Measurements from ENCODE around the gene UNC93B1.
"Not testable (repeated sequence)": the region's sequence is repeated elsewhere in the genome, so short reads cannot be mapped to it uniquely, and the experiment has no call there.

The UNC93B1 gene

GRCh38 chr11:67996051-67996450 lies 7.8 kb downstream of the UNC93B1 start:
- Mint-ChIP-seq H3K4me1 (peaks cover 25% of the 10 kb centered on the region), H3K27ac (no peak overlapping the region), H3K4me3 (no peak overlapping the region), H3K27me3 (peaks cover 1% of the 10 kb centered on the region), H3K36me3 (peaks cover 2% of the 10 kb centered on the region), H3K9me3 (no peaks in the 10 kb centered on the region)

- peaks cover 25% of the 10 kb centered on the region for H3K4me1 Mint-ChIP-seq
- not testable (repeated sequence) for H3K27me3 Mint-ChIP-seq, H3K4me3 Mint-ChIP-seq, H3K9me3 Mint-ChIP-seq, H3K36me3 Mint-ChIP-seq, H3K27ac Mint-ChIP-seq
These were observed 8.3 kb downstream of the UNC93B1 start for GRCh38 chr11:67995579-67995978.

GRCh38 chr11:67995129-67995528 lies 8.8 kb downstream of the UNC93B1 start:
- not testable (repeated sequence) for H3K9me3 Mint-ChIP-seq, H3K27ac Mint-ChIP-seq, H3K36me3 Mint-ChIP-seq, H3K4me3 Mint-ChIP-seq, H3K27me3 Mint-ChIP-seq
- peaks cover 25% of the 10 kb centered on the region for H3K4me1 Mint-ChIP-seq

- not testable (repeated sequence) for H3K9me3 Mint-ChIP-seq, H3K27me3 Mint-ChIP-seq, H3K4me3 Mint-ChIP-seq, H3K36me3 Mint-ChIP-seq, H3K27ac Mint-ChIP-seq
- peaks cover 25% of the 10 kb centered on the region for H3K4me1 Mint-ChIP-seq
These were observed 9.5 kb downstream of the UNC93B1 start for GRCh38 chr11:67994387-67994786.

- peaks cover 25% of the 10 kb centered on the region for H3K4me1 Mint-ChIP-seq
- not testable (repeated sequence) for H3K27ac Mint-ChIP-seq, H3K27me3 Mint-ChIP-seq, H3K4me3 Mint-ChIP-seq, H3K36me3 Mint-ChIP-seq, H3K9me3 Mint-ChIP-seq
These were observed 10.1 kb downstream of the UNC93B1 start for GRCh38 chr11:67993821-67994220.

- H3K27me3 Mint-ChIP-seq, H3K9me3 Mint-ChIP-seq, H3K36me3 Mint-ChIP-seq, H3K27ac Mint-ChIP-seq, H3K4me1 Mint-ChIP-seq, H3K4me3 Mint-ChIP-seq: not testable (repeated sequence)
These were observed 12.4 kb downstream of the UNC93B1 start for GRCh38 chr11:67991347-67992121.

- H3K4me1 Mint-ChIP-seq, H3K27me3 Mint-ChIP-seq, H3K36me3 Mint-ChIP-seq, H3K9me3 Mint-ChIP-seq, H3K4me3 Mint-ChIP-seq, H3K27ac Mint-ChIP-seq: not testable (repeated sequence)
These were observed 13.2 kb downstream of the UNC93B1 start for GRCh38 chr11:67990546-67991346.

GRCh38 chr11:67985302-67985701 lies 18.6 kb downstream of the UNC93B1 start:
- H3K36me3 Mint-ChIP-seq, H3K9me3 Mint-ChIP-seq, H3K4me1 Mint-ChIP-seq, H3K4me3 Mint-ChIP-seq, H3K27ac Mint-ChIP-seq, H3K27me3 Mint-ChIP-seq: not testable (repeated sequence)

GRCh38 chr11:67983951-67984350 lies 19.9 kb downstream of the UNC93B1 start:
- Mint-ChIP-seq H3K4me3 (no peak overlapping the region), H3K36me3 (no peaks in the 10 kb centered on the region), H3K4me1 (no peaks in the 10 kb centered on the region), H3K27ac (no peak overlapping the region), H3K9me3 (no peaks in the 10 kb centered on the region), H3K27me3 (no peaks in the 10 kb centered on the region)

GRCh38 chr11:67982255-67982857 lies 21.5 kb downstream of the UNC93B1 start:
- not testable (repeated sequence) for H3K4me1 Mint-ChIP-seq, H3K27me3 Mint-ChIP-seq, H3K4me3 Mint-ChIP-seq, H3K9me3 Mint-ChIP-seq, H3K36me3 Mint-ChIP-seq, H3K27ac Mint-ChIP-seq

- not testable (repeated sequence) for H3K4me3 Mint-ChIP-seq, H3K27ac Mint-ChIP-seq, H3K27me3 Mint-ChIP-seq, H3K36me3 Mint-ChIP-seq, H3K4me1 Mint-ChIP-seq, H3K9me3 Mint-ChIP-seq
These were observed 22.7 kb downstream of the UNC93B1 start for GRCh38 chr11:67981226-67981625.

- H3K36me3 Mint-ChIP-seq, H3K9me3 Mint-ChIP-seq, H3K4me1 Mint-ChIP-seq, H3K4me3 Mint-ChIP-seq, H3K27me3 Mint-ChIP-seq, H3K27ac Mint-ChIP-seq: not testable (repeated sequence)
These were observed 25.0 kb downstream of the UNC93B1 start for GRCh38 chr11:67978766-67979418.

- H3K4me3 Mint-ChIP-seq, H3K27me3 Mint-ChIP-seq: not testable (repeated sequence)
These were observed 29.2 kb downstream of the UNC93B1 start for GRCh38 chr11:67974746-67975145.

GRCh38 chr11:67965830-67966348 lies 38.0 kb downstream of the UNC93B1 start:
- H3K4me3 Mint-ChIP-seq, H3K36me3 Mint-ChIP-seq, H3K27me3 Mint-ChIP-seq, H3K27ac Mint-ChIP-seq, H3K9me3 Mint-ChIP-seq, H3K4me1 Mint-ChIP-seq: not testable (repeated sequence)

More at GRCh38 chr11:67974746-67975145, 29.2 kb downstream of the UNC93B1 start:
- H3K9me3 Mint-ChIP-seq, H3K36me3 Mint-ChIP-seq, H3K27ac Mint-ChIP-seq, H3K4me1 Mint-ChIP-seq: not testable (repeated sequence)

GRCh38 chr11:67964746-67965145 lies 39.2 kb downstream of the UNC93B1 start:
- H3K27me3 Mint-ChIP-seq, H3K4me3 Mint-ChIP-seq, H3K4me1 Mint-ChIP-seq, H3K36me3 Mint-ChIP-seq, H3K27ac Mint-ChIP-seq, H3K9me3 Mint-ChIP-seq: not testable (repeated sequence)

GRCh38 chr11:67963879-67964278 lies 40.0 kb downstream of the UNC93B1 start:
- not testable (repeated sequence) for H3K36me3 Mint-ChIP-seq, H3K27ac Mint-ChIP-seq, H3K4me1 Mint-ChIP-seq, H3K27me3 Mint-ChIP-seq, H3K4me3 Mint-ChIP-seq, H3K9me3 Mint-ChIP-seq

All from activated naive CD4-positive, alpha-beta T cell treated with anti-CD3 and anti-CD28 coated beads, Interleukin-2, amount 50 U/mL, for 24 hours (primary cell).